K562 (cell line): Measurements from ENCODE around the gene C1orf50. TPM values are rescaled to one million over a fixed set of nuclear protein-coding genes. Genes with fewer than 3 reads are reported as not detected.

ENCODE experiments used
- CTCF ChIP-seq, 3 experiments: IDR thresholded peaks in 2 of 3; conservative IDR thresholded peaks in 1 of 3; 2 replicates each; pipeline ENCODE4 v1.5.1; 2011 to 2012; ENCODE audit warnings: low read length in 3 of 3, mild to moderate bottlenecking in 3 of 3, control low read depth in 2 of 3, improper control_type of control experiment in 1 of 3, inconsistent platforms in 1 of 3, low read depth in 1 of 3, mixed read lengths in 1 of 3, moderate library complexity in 1 of 3; ENCODE audit not compliant: insufficient read depth in 2 of 3
- LEF1 ChIP-seq: fragments of 450-650 bp; IDR thresholded peaks from 2 replicates; pipeline ENCODE4 v1.6.1; 2016; ENCODE audit warnings: mild to moderate bottlenecking
- MXI1 ChIP-seq: IDR thresholded peaks from 2 replicates; pipeline ENCODE4 v1.6.1; 2011; ENCODE audit warnings: low read depth, mild to moderate bottlenecking, improper control_type of control experiment, low read length
- NR3C1 ChIP-seq: sonication (generic); formaldehyde crosslinking; IDR thresholded peaks from 2 replicates; pipeline ENCODE4 v1.8.1; 2022; ENCODE audit warnings: missing genetic modification reagents
- PHB ChIP-seq: fragments of 250-450 bp; sonication (Bioruptor Pico); IDR thresholded peaks from 2 replicates; pipeline ENCODE4 v1.5.0; 2021
- PKNOX1 ChIP-seq: fragments of 450-650 bp; IDR thresholded peaks from 2 replicates; pipeline ENCODE4 v1.6.1; 2016
- POLR2AphosphoS5 ChIP-seq: IDR thresholded peaks from 2 replicates; pipeline ENCODE4 v1.6.1; 2011; ENCODE audit warnings: mild to moderate bottlenecking, low read depth, low read length, moderate library complexity; ENCODE audit not compliant: control insufficient read depth, insufficient read depth
- SNIP1 ChIP-seq: fragments of 450-650 bp; IDR thresholded peaks from 2 replicates; pipeline ENCODE4 v1.7.1; 2017; ENCODE audit warnings: low read depth, mild to moderate bottlenecking
- SOX6 ChIP-seq: fragments of 450-650 bp; IDR thresholded peaks from 2 replicates; pipeline ENCODE4 v1.6.1; 2014; ENCODE audit warnings: mild to moderate bottlenecking
- SP1 ChIP-seq: sonication (generic); formaldehyde crosslinking; IDR thresholded peaks from 2 replicates; pipeline ENCODE4 v1.8.1; 2022; ENCODE audit warnings: mild to moderate bottlenecking, missing genetic modification reagents
- ZFPM2 ChIP-seq: fragments of 250-450 bp; sonication (Bioruptor Pico); IDR thresholded peaks from 2 replicates; pipeline ENCODE4 v1.5.1; 2022; ENCODE audit warnings: mild to moderate bottlenecking
- ZNF778 ChIP-seq: fragments of 450-650 bp; formaldehyde crosslinking; IDR thresholded peaks from 2 replicates; pipeline ENCODE4 v1.4.0; 2020; ENCODE audit warnings: mild to moderate bottlenecking, moderate library complexity
- polyA plus RNA-seq, 8 experiments: library from polyadenylated mRNA; depleted of rRNA in 4 of 8; stranded (reverse) in 5 of 8; unstranded in 3 of 8; fragments of >200 nt; fragmentation: Nextera tagmentation in 2 of 8; fragmentation: Illumina TruSeq in 1 of 8; extraction: Ambion mirVana in 2 of 8; extraction: Trizol in 1 of 8; gene quantifications; 2 replicates each; pipeline versions ENCODE4 v1.2.1 to v1.2.3, GENCODE V29; 2011 to 2014; ENCODE audit warnings: inconsistent platforms in 1 of 8, missing spikeins in 1 of 8
- total RNA-seq, 7 experiments: library from RNA; depleted of rRNA in 6 of 7; stranded (reverse); fragments of >200 nt in 6 of 7; fragmentation: Illumina TruSeq in 2 of 7; extraction: Trizol in 2 of 7; gene quantifications; 2 replicates each; pipeline versions ENCODE4 v1.2.1 to v1.2.3, GENCODE V29; 2011 to 2021; ENCODE audit warnings: low replicate concordance in 1 of 7
- TF ChIP-seq, protein P1 (sequence below), 2 experiments: fragments of 450-650 bp; IDR thresholded peaks; 2 replicates each; pipeline ENCODE4 v1.6.1; 2016
- TF ChIP-seq, protein P2 (sequence below): fragments of 450-650 bp; formaldehyde crosslinking; conservative IDR thresholded peaks from 2 replicates; pipeline ENCODE4 v1.4.0; 2022; ENCODE audit warnings: mild to moderate bottlenecking, missing genetic modification characterization
- TF ChIP-seq, protein P3 (sequence below), 2 experiments: IDR thresholded peaks in 1 of 2; conservative IDR thresholded peaks in 1 of 2; 2 replicates each; pipeline ENCODE4 v1.6.1; 2016; ENCODE audit warnings: low read depth in 2 of 2, mild to moderate bottlenecking in 1 of 2, missing compliant biosample characterization in 1 of 2, missing genetic modification characterization in 1 of 2, moderate library complexity in 1 of 2
- TF ChIP-seq, protein P4 (sequence below): fragments of 250-450 bp; sonication (Bioruptor Pico); IDR thresholded peaks from 2 replicates; pipeline ENCODE4 v1.5.0; 2020; ENCODE audit warnings: mild to moderate bottlenecking

C1orf50 gene
- total and polyA plus RNA-seq, 9 of the 15 experiments (the other 6 are each of a cell fraction or from before 2014, with no cell fraction given): 0.55 to 13.9 (median 5.2) TPM

- TF ChIP-seq ZFPM2 (peak; percentile 80; the same call in 1 of the 2 replicates), CTCF (IDR thresholded peaks at IDR 0.05 in 2 of 3, conservative IDR thresholded peaks at IDR 0.05 in 1 of 3; ENCODE audit: insufficient read depth in 2 of 3, low read depth in 1 of 3, low read length in 3 of 3) (peak in 1 of 3 experiments; percentile 10; a peak in 2 of 6 replicates), POLR2AphosphoS5 (peak; percentile 90), NR3C1 (no peak), SOX6 (0 out of 2 replicates have a peak, but pooled peaks have one; percentile 27), SNIP1 (no peak), MXI1 (no peak; the same call in 1 of the 2 replicates), ZNF778 (CRISPR knock-in tag) (no peak), LEF1 (no peak), SP1 (peak; percentile 93), PKNOX1 (peak; percentile 90), PHB (peak; percentile 96)
- TF ChIP-seq, protein P1, sequence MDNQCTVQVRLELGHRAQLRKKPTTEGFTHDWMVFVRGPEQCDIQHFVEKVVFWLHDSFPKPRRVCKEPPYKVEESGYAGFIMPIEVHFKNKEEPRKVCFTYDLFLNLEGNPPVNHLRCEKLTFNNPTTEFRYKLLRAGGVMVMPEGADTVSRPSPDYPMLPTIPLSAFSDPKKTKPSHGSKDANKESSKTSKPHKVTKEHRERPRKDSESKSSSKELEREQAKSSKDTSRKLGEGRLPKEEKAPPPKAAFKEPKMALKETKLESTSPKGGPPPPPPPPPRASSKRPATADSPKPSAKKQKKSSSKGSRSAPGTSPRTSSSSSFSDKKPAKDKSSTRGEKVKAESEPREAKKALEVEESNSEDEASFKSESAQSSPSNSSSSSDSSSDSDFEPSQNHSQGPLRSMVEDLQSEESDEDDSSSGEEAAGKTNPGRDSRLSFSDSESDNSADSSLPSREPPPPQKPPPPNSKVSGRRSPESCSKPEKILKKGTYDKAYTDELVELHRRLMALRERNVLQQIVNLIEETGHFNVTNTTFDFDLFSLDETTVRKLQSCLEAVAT (IDR thresholded peaks at IDR 0.05): peak in 1 of 2 experiments; percentile 15; a peak in 1 of 4 replicates
- TF ChIP-seq, protein P2, sequence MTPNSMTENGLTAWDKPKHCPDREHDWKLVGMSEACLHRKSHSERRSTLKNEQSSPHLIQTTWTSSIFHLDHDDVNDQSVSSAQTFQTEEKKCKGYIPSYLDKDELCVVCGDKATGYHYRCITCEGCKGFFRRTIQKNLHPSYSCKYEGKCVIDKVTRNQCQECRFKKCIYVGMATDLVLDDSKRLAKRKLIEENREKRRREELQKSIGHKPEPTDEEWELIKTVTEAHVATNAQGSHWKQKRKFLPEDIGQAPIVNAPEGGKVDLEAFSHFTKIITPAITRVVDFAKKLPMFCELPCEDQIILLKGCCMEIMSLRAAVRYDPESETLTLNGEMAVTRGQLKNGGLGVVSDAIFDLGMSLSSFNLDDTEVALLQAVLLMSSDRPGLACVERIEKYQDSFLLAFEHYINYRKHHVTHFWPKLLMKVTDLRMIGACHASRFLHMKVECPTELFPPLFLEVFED (CRISPR knock-in tag): no peak; the same call in 1 of the 2 replicates
- TF ChIP-seq, protein P3, sequence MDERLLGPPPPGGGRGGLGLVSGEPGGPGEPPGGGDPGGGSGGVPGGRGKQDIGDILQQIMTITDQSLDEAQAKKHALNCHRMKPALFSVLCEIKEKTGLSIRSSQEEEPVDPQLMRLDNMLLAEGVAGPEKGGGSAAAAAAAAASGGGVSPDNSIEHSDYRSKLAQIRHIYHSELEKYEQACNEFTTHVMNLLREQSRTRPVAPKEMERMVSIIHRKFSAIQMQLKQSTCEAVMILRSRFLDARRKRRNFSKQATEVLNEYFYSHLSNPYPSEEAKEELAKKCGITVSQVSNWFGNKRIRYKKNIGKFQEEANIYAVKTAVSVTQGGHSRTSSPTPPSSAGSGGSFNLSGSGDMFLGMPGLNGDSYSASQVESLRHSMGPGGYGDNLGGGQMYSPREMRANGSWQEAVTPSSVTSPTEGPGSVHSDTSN (CRISPR knock-in tag; IDR thresholded peaks at IDR 0.05; ENCODE audit: low read depth): no peak
- TF ChIP-seq, protein P3 (tag; conservative IDR thresholded peaks at IDR 0.05; ENCODE audit: low read depth): no peak
- TF ChIP-seq, protein P4, sequence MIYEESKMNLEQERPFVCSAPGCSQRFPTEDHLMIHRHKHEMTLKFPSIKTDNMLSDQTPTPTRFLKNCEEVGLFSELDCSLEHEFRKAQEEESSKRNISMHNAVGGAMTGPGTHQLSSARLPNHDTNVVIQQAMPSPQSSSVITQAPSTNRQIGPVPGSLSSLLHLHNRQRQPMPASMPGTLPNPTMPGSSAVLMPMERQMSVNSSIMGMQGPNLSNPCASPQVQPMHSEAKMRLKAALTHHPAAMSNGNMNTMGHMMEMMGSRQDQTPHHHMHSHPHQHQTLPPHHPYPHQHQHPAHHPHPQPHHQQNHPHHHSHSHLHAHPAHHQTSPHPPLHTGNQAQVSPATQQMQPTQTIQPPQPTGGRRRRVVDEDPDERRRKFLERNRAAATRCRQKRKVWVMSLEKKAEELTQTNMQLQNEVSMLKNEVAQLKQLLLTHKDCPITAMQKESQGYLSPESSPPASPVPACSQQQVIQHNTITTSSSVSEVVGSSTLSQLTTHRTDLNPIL (CRISPR knock-in tag): no peak
These were observed at the start of gene C1orf50, which contains the start of gene P3H1 (continued) for GRCh38 chr1:42766741-42767509.
